GM20431 (cell line): ENCODE measurements around the gene AK9.

Experiments used
- in situ Hi-C: fragments of 300-500 bp; cut with MseI, MboI; formaldehyde crosslinking; loops from one replicate; pipeline ENCODE4 v1.15.0; 2020; ENCODE audit warnings: low sequenced_read_pairs; ENCODE audit not compliant: unreplicated experiment

The AK9 gene

GRCh38 chr6:109449795-109450673 is 241.0 kb downstream of the AK9 start:
- in situ Hi-C loops: no loop called here

DNA sequence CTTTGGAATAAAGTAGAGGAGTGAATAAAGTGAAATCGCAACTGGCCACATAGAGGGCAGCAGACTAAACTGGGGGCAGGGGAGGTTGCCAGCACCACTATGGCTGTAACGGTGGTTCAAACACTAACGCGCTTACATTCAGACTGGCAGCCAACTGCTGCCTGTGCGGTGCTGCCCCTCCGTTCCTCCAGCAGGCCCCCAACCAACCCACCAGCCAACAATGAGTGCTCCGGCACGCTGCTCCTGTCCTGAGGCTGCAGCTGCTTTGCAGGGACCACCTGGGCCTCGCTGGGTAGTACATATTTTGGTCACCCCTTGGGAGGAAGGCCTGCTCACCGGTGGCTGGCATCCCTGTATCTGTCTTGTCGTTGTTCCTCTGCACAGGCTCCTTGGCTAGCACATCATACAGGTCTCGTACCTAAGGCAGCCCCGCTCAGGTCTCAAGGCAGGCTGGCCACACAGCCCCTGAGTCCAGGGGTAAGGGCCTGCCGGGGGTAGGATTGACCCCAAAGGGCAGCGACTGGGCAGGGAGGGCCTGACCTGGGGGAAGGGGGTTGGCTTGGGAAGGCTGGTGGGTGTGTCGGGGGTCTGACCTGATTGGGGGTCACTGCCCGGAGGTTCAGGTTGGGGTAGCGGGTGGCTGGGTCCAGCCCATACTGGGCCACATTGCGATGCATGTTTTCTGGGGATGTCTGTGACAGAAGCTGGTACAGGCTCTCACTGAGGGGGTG is 241.8 kb downstream of the AK9 start:
- in situ Hi-C loops: no loop called here

DNA sequence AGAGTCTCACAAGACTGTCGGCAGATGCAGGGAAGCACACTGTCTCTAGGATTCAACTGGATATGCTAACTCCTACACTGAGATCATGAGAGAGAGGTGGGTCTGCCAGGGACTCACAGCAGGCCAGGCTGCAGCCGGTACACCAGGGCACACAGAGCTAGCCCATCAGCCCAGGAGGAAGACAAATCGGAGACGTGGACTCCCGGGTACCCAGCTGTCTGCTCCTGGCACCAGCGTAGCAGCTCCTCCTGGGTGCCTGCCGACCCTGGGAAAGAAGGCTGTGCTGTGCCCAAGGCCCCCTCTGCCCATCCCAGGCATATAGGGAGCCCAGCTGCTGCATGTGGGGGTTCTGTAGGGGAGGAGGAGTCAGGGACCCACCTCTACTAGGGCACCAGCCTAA is 242.4 kb downstream of the AK9 start:
- in situ Hi-C loops: no loop called here

DNA sequence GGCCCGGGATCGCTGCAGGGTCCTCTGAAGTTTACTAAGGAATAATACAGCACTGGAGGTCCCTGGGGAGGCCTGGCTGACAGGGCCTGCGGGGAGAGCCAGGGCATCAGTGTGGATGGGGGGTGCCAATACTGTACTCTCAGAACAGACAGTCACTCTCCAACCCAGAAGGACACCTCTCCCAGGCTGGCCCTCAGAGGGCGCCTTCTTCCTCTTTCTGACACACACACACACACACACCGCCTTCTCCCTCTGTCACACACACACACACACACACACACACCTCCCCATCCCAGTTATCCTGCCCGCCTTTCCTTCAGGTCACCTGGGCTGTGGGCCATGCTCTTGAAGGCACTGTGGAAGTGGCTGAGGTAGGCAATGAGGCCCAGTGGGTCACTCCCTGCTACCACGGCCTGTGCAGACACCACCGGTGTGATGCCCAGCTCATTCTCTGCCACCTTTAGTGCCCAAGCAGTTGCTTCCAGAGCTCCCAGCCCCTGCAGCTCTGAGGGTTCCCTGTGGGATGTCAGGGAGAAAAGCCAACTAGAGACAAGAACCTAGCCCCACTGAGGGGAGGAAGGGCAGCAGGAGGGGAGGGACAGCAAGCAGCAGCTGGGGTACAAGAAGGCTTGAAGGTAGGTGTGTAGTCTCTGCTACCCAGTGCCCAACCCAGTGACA is 243.0 kb downstream of the AK9 start:
- in situ Hi-C loops: no loop called here

- in situ Hi-C loops: no loop called here
Measured at GRCh38 chr6:109447087-109447486, 243.9 kb downstream of the AK9 start.

DNA sequence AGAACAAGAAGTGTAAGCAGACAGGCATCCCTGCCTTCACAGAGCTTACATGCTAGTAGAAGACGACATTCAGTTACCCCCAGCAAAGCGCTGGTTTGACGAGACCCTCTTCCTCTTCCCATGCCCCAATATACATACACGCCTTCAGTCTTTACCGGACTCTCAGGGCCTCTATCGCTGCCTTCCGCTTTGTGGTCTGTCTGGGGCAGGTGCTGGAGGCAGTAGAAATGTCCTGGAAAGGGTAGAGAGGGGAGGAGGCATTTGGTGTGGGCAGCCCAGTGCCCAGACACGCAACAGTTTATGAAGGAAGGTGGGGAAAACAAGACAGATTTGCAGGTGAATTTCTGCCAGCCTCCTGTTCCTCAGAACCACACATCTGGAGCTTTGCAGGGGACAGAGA is 244.5 kb downstream of the AK9 start:
- in situ Hi-C loops: no loop called here

GRCh38 chr6:109446072-109446471 is 244.9 kb downstream of the AK9 start:
- in situ Hi-C loops: no loop called here

- in situ Hi-C loops: no loop called here
Measured at GRCh38 chr6:109445382-109445781, 245.6 kb downstream of the AK9 start.

DNA sequence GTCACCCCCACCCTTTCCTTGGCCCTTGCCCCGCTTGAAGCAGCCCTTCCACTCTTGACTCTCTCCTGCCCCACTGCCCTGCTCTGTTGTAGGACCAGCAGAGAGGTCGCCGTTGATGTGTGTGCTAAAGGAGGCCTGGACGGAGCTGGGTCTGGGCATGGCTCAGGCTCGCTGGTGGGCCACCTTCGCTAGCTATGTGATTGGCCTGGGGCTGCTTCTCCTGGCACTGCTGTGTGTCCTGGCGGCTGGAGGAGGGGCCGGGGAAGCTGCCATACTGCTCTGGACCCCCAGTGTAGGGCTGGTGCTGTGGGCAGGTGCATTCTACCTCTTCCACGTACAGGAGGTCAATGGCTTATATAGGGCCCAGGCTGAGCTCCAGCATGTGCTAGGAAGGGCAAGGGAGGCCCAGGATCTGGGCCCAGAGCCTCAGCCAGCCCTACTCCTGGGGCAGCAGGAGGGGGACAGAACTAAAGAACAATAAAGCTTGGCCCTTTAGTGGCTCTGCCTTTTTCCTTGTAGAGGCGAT is 247.5 kb downstream of the AK9 start:
- in situ Hi-C loops: no loop called here
